Amygdala (tissue), 56 donors: Measurements from ENCODE around the gene TNFRSF12A.
A peak's percentile ranks its signal among the peaks of the same experiment; 100 is the strongest.

Source experiments
- DNase-seq, 56 donors: peaks; one replicate each; lab custom pipeline; 2025; lab: John Stamatoyannopoulos, UW

TNFRSF12A gene

GRCh38 chr16:2985462-2985861 lies 34.7 kb upstream of the TNFRSF12A start:
- DNase-seq: no peak

- DNase-seq: peak in 6 of 56 donors; percentile 12 to 39 (median 20)
Observed at GRCh38 chr16:2985893-2986355, 34.2 kb upstream of the TNFRSF12A start.

DNA sequence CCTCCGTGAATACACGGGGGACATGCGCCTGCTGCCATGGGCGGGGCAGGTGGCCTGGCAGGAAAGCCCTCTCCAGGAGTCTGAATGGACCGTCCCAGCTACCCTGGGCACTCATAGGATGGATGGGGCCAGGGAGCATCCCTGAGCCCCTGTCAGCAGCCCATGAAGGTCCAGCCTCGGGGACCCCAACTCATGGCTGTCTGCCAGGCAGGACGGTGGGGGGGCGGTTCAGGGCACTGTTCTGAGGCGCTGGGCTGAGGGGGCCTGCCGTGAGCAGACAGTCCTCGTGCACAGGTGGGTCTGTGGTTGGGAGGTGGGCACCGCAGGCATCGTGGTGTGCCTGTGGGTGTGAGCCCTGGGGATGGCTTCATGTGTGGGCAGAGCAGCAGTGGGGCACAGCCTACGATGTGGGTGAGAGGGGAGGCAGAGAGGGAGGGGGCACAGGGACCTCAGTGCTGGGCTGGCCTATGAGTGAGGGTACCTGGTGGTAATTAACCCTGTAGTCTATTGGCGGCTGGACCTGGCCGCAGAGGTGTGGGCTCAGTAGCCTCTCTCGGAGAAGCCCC lies 33.5 kb upstream of the TNFRSF12A start:
- no peak for DNase-seq

DNA sequence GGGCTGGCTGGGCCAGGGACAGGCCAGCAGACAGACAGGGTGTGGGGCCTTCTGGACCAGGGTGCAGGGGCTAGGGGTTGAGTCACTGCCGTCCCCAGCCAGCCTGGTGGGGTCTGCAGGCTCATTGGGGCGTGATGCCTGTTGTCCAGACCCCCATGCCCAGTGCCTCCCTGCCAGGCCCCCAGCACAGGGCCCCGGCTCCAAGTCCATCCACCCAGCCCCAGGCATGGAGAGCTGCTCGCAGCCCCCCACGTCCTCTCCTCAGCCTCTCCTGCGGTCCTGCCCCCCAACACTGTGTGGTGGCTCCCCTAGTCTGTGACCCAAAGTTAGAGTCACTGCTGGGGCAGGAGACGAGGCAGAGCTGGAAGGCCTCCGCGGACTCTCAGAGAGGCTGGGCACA lies 32.9 kb upstream of the TNFRSF12A start:
- no peak for DNase-seq

GRCh38 chr16:2987833-2988232 lies 32.3 kb upstream of the TNFRSF12A start:
- no peak for DNase-seq

DNA sequence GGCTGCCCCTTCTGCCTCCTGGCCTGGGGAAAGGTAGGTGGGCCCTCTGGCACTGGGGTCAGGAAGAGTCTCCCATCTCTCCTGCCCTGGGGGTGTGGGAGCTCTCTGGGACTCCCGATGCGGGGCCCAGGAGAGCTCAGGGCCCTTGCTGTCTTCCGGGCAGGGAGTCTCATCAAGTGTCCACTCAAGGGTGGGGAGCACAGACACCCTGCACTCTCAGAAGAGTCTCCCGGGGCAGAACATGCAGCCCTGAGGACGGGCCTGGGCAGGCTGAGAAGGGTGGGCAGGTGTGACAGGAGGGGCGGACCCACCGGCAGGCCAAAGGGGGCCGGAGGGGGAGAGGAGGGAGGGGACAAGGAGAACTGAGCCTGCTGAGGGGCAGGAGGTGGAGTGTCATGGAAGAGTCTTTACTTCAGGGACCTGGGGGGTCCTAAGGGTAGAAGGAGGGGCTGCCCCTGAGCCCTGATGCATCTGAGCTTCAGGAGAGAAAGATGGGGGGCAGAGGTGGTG lies 31.5 kb upstream of the TNFRSF12A start:
- DNase-seq: no peak

DNA sequence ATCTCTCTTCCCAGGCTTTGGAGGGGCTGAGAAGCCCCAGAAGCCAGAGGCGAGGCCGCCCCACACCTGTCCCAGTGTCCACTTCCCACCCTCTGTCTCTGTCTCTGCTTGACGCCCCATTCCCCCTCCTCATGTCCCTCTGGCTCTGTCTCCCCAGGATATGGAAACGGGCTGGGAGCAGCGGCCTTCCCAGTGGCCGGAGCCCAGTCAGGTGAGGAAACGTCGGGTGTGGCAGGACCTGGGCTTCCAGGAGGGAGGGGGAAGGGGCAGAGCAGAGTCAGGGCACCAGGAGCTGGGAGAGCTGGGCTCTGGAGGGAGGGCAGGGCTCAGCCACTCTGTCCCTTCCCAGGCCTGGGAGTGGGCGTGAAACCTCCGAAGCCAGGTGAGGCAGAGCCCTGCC lies 29.3 kb upstream of the TNFRSF12A start:
- DNase-seq: no peak

DNA sequence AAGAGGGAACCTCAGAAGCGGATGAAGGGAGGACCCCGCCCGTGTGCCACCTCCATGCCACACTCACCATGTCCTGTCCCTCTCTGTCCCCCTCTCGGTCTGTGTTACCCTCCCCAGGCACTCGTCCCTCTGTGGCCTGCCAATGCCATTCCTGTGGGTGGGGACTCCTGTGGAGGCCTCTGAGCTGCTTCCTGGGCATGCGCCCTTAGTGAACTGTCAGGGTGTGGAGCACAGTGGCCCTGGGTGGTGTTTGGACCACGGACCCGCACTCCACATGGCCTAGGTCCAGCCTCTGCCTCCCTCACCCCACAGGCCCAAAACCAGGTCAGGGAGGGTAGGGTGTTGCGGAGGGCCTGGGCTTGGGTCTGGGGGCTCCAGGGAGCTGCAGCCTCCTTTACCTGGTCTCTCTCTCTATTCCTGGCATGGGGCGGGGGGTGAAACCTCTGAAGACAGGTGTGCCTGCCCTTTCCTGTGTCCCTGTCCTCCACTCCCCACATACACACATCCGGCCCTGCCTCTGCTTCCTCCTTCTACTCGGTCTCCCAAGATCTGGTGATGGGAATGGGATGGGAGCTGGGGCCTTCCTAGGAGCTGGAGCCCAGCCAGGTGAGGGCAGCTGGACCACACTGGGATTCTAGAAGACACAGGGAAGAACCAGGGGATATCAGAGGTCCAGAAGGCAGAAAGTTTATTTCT lies 28.5 kb upstream of the TNFRSF12A start:
- DNase-seq: no peak

DNA sequence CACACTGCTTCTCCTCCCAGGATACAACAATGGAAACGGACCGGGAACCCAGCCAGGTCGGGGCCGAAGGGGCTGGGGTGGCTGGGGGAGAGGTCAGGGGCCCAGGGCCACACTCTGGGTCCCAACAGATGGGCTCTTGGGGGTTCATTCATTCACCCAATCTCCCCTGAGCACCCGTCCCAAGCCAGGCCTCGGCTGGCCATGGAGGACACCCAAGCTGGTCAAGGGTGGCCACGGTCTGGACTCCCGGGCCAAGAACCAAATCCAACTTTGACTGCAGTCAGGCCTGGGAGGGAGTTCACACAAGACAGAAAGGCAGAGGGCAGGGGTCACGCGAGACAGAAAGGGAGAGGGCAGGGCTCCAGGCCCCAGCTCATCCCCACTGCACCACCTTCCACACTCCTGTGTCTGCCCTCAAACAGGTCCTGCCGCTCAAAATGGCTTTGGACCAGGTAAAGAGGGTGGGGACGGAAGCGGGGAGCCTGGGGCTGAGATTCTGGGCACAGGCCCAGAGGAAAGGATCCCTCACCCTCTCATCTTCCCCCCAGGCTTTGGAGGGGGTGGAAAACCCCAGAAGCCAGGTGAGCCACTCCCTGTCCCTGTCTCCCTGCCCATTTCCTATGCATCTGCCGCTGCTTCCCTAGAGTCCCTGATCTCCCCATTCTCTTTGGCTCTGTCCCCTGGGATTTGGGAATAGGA lies 27.6 kb upstream of the TNFRSF12A start:
- no peak for DNase-seq

DNA sequence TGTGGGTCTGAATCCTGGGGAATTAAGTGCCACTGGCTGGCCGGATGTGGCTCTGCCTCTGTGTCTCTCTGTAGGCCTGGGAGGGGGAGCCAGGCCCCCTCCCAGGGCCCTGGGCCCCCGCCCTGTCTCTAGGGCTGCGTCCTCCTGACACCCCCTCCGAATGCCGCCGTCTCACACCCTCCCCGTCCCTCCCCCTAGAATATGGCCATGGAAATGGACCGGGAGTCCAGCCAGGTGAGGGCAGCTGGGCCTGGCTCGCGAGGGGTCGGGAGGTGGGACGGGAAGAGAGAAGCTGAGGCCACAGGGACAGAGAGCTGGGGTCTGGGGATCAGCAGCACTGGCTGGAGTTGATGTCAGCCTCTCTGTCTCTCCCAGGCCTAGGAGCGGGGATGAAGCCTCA lies 23.9 kb upstream of the TNFRSF12A start:
- DNase-seq: no peak

- no peak for DNase-seq
Observed at GRCh38 chr16:2999929-3000328, 20.2 kb upstream of the TNFRSF12A start.

GRCh38 chr16:3000540-3000939 lies 19.6 kb upstream of the TNFRSF12A start:
- no peak for DNase-seq

- no peak for DNase-seq
Observed at GRCh38 chr16:3001316-3001715, 18.9 kb upstream of the TNFRSF12A start.

DNA sequence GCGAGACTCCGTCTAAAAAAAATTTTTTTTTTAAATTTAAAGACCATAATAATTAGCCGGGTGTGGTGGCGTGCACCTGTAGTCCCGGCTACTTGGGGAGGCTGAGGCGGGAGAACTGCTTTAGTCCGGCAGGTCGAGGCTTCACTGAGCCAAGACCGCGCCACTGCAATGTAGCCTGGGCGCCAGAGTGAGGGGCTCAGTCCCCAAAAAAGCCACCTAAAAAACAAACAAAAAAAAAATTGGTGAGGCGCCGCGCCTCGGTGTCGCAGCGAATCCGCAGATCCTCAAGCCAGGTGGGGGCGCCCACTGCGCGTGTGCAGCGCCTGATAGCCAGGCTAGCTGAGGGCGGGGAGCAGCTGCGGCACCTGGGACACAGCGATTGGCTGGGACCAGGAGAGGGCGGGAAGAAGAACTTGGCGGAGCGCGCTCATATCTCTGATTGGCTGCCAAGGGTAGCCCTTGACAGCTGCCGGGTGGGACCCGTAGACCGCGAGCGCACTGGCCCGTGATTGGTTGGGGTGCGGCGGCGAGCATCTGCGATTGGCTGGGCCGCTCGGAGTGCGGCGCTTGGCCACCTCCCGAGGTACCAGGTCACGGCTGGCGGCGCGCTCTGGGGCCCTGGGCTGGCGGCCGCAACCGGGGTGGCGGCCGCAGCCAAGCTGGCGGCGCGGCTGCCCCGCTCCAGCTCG lies 16.4 kb upstream of the TNFRSF12A start:
- DNase-seq: peak; percentile 63 to 99 (median 96)

DNA sequence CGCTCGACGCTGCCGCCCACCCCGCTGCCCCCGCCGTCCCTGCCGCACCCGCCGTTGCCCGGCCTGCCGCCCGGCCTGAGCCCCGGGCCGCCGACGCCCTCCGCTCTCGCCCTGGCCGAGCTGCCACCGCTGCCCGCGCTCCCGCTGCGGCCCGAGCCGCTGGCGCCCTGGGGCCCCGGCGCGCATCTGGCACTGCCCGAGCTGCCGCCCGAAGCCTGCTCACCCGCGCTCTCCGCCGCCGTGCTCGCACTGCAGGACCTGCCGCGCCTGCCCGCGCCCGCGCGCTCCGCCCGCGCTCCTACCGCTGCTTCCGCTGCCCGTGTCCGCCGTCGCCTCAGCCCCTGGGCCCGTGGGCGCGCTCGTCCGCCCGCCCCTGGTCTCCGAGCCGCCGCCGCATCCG lies 15.8 kb upstream of the TNFRSF12A start:
- DNase-seq: peak in 1 of 56 donors; percentile 33

DNA sequence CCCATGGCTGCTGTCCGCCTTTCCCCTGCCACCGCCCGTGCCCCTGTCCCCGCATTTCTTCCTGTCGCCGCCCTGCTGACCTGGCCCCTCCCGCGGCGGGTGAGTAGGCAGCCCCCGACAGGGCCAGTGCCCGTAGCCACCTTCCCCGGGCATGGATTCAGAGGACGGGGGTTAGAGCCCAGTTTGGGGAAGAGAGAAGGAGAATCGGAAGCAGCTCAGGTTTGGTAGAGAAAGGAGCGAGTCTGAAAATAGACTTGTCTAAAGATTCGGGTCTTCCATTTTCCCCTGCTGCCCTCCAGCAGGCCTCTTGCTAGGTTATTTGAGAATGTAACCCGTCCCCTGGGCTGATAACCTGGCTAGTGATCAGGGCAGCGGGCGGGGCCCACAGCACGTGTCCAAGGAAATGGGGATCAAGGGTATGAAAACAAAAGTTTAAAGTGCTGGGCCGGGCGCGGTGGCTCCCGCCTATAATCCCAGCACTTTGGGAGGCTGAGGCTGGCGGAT lies 15.3 kb upstream of the TNFRSF12A start:
- no peak for DNase-seq

- no peak for DNase-seq
Observed at GRCh38 chr16:3007059-3007956, 12.9 kb upstream of the TNFRSF12A start.

GRCh38 chr16:3007957-3008689 lies 12.0 kb upstream of the TNFRSF12A start:
- DNase-seq: peak in 8 of 56 donors; percentile 2 to 29 (median 12)

GRCh38 chr16:3008690-3009037 lies 11.5 kb upstream of the TNFRSF12A start:
- DNase-seq: no peak
